ENCODE results near the gene POU2F3. TPM values are rescaled to one million over a fixed set of nuclear protein-coding genes. Genes with fewer than 3 reads are reported as not detected.
"Not testable (repeated sequence)": the region's sequence is repeated elsewhere in the genome, so short reads cannot be mapped to it uniquely, and the experiment has no call there.

The POU2F3 gene
- total RNA-seq, 4 donors from 2014 or later = 0.27 to 0.46 TPM; not detected in 2

DNA sequence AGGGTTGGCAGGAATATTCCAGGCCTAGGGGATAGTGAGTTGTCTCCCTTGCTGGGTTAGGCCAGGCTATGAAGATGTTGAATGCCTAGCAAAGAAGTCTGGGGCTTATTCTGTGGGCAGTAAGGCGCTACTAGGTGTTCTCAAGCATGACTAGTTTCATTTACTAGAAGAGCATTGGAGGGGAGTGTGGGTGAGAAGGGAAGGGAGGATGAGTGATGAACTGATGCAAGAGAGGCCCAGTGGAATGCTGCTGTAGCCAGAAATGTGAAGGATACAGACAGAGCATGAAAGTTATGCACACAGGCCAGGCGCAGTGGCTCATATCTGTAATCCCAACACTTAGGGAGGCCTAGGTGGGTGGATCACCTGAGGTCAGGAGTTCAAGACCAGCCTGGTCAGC, 33.5 kb downstream of the POU2F3 start:
- H3K4me3 ChIP-seq = no peak overlapping the region
- no peaks in the 10 kb centered on the region for H3K9me3 ChIP-seq
- TF ChIP-seq EP300 (IDR thresholded peaks at IDR 0.05) (no peak), POLR2A (IDR thresholded peaks at IDR 0.05) (no peak), POLR2AphosphoS5 (IDR thresholded peaks at IDR 0.05) (no peak)
- TF ChIP-seq, protein P1, sequence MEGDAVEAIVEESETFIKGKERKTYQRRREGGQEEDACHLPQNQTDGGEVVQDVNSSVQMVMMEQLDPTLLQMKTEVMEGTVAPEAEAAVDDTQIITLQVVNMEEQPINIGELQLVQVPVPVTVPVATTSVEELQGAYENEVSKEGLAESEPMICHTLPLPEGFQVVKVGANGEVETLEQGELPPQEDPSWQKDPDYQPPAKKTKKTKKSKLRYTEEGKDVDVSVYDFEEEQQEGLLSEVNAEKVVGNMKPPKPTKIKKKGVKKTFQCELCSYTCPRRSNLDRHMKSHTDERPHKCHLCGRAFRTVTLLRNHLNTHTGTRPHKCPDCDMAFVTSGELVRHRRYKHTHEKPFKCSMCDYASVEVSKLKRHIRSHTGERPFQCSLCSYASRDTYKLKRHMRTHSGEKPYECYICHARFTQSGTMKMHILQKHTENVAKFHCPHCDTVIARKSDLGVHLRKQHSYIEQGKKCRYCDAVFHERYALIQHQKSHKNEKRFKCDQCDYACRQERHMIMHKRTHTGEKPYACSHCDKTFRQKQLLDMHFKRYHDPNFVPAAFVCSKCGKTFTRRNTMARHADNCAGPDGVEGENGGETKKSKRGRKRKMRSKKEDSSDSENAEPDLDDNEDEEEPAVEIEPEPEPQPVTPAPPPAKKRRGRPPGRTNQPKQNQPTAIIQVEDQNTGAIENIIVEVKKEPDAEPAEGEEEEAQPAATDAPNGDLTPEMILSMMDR (IDR thresholded peaks at IDR 0.05) = no peak
- H3K27me3 ChIP-seq = peaks cover 32% of the 10 kb centered on the region
- no peaks in the 10 kb centered on the region for H3K4me1 ChIP-seq
- no peak for ATAC-seq
- 71 to 75% methylated on average over 1 of the region's 2 CpGs for WGBS, 2 donors (ENCODE audit: low coverage in 1 of 2)
- no peak overlapping the region for H3K27ac ChIP-seq
- H3K36me3 ChIP-seq = no peaks in the 10 kb centered on the region

DNA sequence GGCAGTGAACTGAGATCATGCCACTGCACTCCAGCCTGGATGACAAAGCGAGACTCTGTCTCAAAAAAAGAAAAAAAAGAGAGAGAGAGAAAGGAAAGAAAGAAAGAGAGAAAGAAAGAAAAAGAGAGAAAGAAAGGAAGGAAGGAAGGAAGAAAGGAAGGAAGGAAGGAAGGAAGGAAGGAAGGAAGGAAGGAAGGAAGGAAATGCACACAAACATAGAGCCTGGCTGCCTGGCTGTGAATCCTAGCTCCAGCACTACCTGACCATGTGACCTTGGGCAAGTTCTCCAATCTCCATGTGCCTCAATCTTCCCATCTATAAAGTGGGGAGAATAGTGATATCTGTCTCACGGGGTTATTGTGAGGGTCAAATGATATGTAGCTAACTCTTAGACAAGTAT, 34.0 kb downstream of the POU2F3 start:
- H3K27me3 ChIP-seq = peaks cover 28% of the 10 kb centered on the region
- H3K4me1 ChIP-seq, H3K9me3 ChIP-seq, H3K36me3 ChIP-seq, ATAC-seq, H3K27ac ChIP-seq, H3K4me3 ChIP-seq: not testable (repeated sequence)
- WGBS, 2 donors (ENCODE audit: low coverage in 1 of 2) = 71 to 100% methylated on average over 1 of the region's 2 CpGs

GRCh38 chr11:120279502-120279901, 39.6 kb downstream of the POU2F3 start:
- H3K9me3 ChIP-seq = no peaks in the 10 kb centered on the region
- no peak overlapping the region for H3K4me3 ChIP-seq
- TF ChIP-seq POLR2AphosphoS5 (IDR thresholded peaks at IDR 0.05) (no peak), EP300 (IDR thresholded peaks at IDR 0.05) (no peak), POLR2A (IDR thresholded peaks at IDR 0.05) (no peak)
- TF ChIP-seq, protein P1 (IDR thresholded peaks at IDR 0.05) = no peak
- H3K27ac ChIP-seq = no peak overlapping the region
- WGBS, 2 donors (ENCODE audit: low coverage in 1 of 2) = 83 to 90% methylated on average over 3 to 4 of the region's 5 CpGs
- ATAC-seq = no peak
- no peaks in the 10 kb centered on the region for H3K36me3 ChIP-seq
- no peaks in the 10 kb centered on the region for H3K27me3 ChIP-seq
- H3K4me1 ChIP-seq = peaks cover 0 to 7% (median 0%) of the 10 kb centered on the region in 3 donors

GRCh38 chr11:120280600-120281051, 40.7 kb downstream of the POU2F3 start:
- WGBS, 2 donors (ENCODE audit: low coverage in 1 of 2) = 100% methylated on average over 1 of the region's 5 CpGs; no CpG with 5 or more reads in 1 of the 2 donors
- no peaks in the 10 kb centered on the region for H3K27me3 ChIP-seq
- no peak for ATAC-seq
- no peaks in the 10 kb centered on the region for H3K36me3 ChIP-seq
- peaks cover 0 to 7% (median 0%) of the 10 kb centered on the region in 3 donors for H3K4me1 ChIP-seq
- no peak overlapping the region for H3K4me3 ChIP-seq
- TF ChIP-seq POLR2AphosphoS5 (IDR thresholded peaks at IDR 0.05) = no peak
- TF ChIP-seq EP300 (IDR thresholded peaks at IDR 0.05) = no peak
- TF ChIP-seq POLR2A (IDR thresholded peaks at IDR 0.05) = no peak
- TF ChIP-seq, protein P1 (IDR thresholded peaks at IDR 0.05) = no peak
- H3K9me3 ChIP-seq = no peaks in the 10 kb centered on the region
- no peak overlapping the region for H3K27ac ChIP-seq

GRCh38 chr11:120281143-120281795, 41.3 kb downstream of the POU2F3 start:
- H3K27me3 ChIP-seq = no peaks in the 10 kb centered on the region
- 46 to 55% methylated on average over 4 to 7 of the region's 7 CpGs for WGBS, 2 donors (ENCODE audit: low coverage in 1 of 2)
- no peaks in the 10 kb centered on the region for H3K9me3 ChIP-seq
- no peaks in the 10 kb centered on the region for H3K36me3 ChIP-seq
- H3K4me3 ChIP-seq = no peak overlapping the region
- H3K27ac ChIP-seq = no peak overlapping the region
- ATAC-seq = no peak
- peaks cover 0 to 7% (median 0%) of the 10 kb centered on the region in 3 donors for H3K4me1 ChIP-seq
- TF ChIP-seq, protein P1 (IDR thresholded peaks at IDR 0.05) = no peak
- TF ChIP-seq EP300 (IDR thresholded peaks at IDR 0.05) = no peak
- TF ChIP-seq POLR2AphosphoS5 (IDR thresholded peaks at IDR 0.05) = no peak
- no peak for TF ChIP-seq POLR2A (IDR thresholded peaks at IDR 0.05)
